ENCODE results near the gene TTLL8.

GRCh38 chr22:50061824-50062355, 3.8 kb upstream of the TTLL8 start:
- TF ChIP-seq, protein P1, sequence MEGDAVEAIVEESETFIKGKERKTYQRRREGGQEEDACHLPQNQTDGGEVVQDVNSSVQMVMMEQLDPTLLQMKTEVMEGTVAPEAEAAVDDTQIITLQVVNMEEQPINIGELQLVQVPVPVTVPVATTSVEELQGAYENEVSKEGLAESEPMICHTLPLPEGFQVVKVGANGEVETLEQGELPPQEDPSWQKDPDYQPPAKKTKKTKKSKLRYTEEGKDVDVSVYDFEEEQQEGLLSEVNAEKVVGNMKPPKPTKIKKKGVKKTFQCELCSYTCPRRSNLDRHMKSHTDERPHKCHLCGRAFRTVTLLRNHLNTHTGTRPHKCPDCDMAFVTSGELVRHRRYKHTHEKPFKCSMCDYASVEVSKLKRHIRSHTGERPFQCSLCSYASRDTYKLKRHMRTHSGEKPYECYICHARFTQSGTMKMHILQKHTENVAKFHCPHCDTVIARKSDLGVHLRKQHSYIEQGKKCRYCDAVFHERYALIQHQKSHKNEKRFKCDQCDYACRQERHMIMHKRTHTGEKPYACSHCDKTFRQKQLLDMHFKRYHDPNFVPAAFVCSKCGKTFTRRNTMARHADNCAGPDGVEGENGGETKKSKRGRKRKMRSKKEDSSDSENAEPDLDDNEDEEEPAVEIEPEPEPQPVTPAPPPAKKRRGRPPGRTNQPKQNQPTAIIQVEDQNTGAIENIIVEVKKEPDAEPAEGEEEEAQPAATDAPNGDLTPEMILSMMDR (conservative IDR thresholded peaks at IDR 0.05; ENCODE audit: low read length) = no peak
- TF ChIP-seq EZH2phosphoT487 (IDR thresholded peaks at IDR 0.05; ENCODE audit: borderline replicate concordance) = no peak

All from Loucy (cell line).